ENCODE results near the gene NPW. TPM values are rescaled to one million over a fixed set of nuclear protein-coding genes. Genes with fewer than 3 reads are reported as not detected.

NPW gene
- total and polyA plus RNA-seq, 2 donors (not counting 3 experiments of a cell fraction or from before 2014, with no cell fraction given): 0.84 to 3.3 TPM

DNA sequence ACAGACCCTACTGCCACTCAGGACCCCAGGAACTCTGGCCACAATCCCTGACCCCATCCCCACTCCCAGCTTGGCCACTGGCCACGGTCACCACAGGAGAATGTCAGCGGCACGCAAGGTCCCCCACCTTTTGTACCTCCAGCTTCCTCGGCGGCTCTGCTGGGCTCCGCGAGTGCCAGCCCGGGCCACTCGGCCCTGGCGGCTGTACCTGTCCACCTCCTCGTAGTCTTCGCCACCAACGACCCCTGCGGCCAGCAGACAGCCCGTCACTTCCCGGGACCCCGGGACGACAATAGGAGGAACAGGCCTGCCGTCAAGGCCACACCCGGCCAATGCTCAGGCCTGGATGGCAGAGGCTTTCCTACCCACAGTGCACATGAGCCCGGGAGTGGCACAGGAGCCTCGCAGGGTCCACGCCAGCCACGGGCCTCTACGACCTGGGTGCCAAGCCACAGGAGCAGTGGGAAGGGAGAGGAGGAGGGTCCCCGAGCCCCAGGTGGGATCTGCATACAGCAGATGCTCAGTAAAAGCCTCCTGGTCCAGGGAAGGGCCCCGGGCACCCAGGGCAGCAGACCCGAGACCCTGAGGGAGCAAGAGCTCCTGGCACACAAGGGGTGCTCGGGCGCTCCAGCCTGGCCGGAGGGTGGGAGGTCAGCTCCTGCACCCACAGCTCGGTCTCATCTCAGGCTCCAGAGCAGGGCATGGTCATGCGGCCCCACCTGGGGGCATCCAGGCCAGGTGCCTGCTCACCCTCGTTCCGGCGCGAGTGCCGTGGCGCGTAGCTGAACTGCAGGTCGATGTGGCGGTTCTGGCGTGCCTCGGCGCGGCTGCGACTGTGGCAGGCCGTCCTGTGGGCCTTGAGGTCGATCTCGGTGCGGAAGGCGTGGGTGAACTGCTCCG, 17.9 kb upstream of the NPW start:
- peaks cover 0 to 50% of the 10 kb centered on the region in 2 experiments for H3K36me3 ChIP-seq (ENCODE audit: control insufficient read depth in 2 of 2, extremely low read depth in 1 of 2, insufficient read depth in 2 of 2, low read length in 2 of 2)
- no peak overlapping the region for H2AFZ ChIP-seq (ENCODE audit: low read depth, low read length)
- dilution Hi-C loops (cut with MboI; ENCODE audit: extremely low pct_ligation_motif_present, low sequenced_read_pairs) (no loop called here), intact Hi-C loops (cut with micrococcal nuclease) (no loop called here)
- no peak overlapping the region for H3K4me3 ChIP-seq (replicated peaks in 1 of 3; ENCODE audit: insufficient read depth in 1 of 3, low read depth in 1 of 3, low read length in 3 of 3)
- no peaks in the 10 kb centered on the region for H4K20me1 ChIP-seq (replicated peaks; ENCODE audit: control insufficient read depth, extremely low read depth, insufficient read depth, low read length)
- TF ChIP-seq POLR2A (IDR thresholded peaks at IDR 0.05; ENCODE audit: low read depth, low read length) (no peak), POLR2AphosphoS5 (IDR thresholded peaks at IDR 0.05; ENCODE audit: insufficient read depth, low read depth, low read length) (no peak), GATA2 (IDR thresholded peaks at IDR 0.05; ENCODE audit: insufficient read depth, insufficient read length, low read depth, low read length) (no peak), FOS (IDR thresholded peaks at IDR 0.05; ENCODE audit: borderline replicate concordance, insufficient read depth, low read length) (no peak), MYC (IDR thresholded peaks at IDR 0.05; ENCODE audit: low read depth, low read length) (no peak), JUN (IDR thresholded peaks at IDR 0.05; ENCODE audit: borderline replicate concordance, insufficient read depth, insufficient read length, low read depth) (no peak), EZH2 (IDR thresholded peaks at IDR 0.05; ENCODE audit: borderline replicate concordance, low read depth, low read length, severe bottlenecking) (no peak)
- TF ChIP-seq, protein P1, sequence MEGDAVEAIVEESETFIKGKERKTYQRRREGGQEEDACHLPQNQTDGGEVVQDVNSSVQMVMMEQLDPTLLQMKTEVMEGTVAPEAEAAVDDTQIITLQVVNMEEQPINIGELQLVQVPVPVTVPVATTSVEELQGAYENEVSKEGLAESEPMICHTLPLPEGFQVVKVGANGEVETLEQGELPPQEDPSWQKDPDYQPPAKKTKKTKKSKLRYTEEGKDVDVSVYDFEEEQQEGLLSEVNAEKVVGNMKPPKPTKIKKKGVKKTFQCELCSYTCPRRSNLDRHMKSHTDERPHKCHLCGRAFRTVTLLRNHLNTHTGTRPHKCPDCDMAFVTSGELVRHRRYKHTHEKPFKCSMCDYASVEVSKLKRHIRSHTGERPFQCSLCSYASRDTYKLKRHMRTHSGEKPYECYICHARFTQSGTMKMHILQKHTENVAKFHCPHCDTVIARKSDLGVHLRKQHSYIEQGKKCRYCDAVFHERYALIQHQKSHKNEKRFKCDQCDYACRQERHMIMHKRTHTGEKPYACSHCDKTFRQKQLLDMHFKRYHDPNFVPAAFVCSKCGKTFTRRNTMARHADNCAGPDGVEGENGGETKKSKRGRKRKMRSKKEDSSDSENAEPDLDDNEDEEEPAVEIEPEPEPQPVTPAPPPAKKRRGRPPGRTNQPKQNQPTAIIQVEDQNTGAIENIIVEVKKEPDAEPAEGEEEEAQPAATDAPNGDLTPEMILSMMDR (IDR thresholded peaks at IDR 0.05; ENCODE audit: extremely low read depth in 1 of 2, insufficient read depth in 1 of 2, low read depth in 1 of 2, low read length in 2 of 2): no peak
- TF ChIP-seq, protein P2, sequence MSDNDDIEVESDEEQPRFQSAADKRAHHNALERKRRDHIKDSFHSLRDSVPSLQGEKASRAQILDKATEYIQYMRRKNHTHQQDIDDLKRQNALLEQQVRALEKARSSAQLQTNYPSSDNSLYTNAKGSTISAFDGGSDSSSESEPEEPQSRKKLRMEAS (IDR thresholded peaks at IDR 0.05; ENCODE audit: insufficient read depth, insufficient read length): no peak
- H3K9me1 ChIP-seq (replicated peaks; ENCODE audit: control insufficient read depth, extremely low read depth, insufficient read depth, low read length): no peaks in the 10 kb centered on the region
- H3K4me1 ChIP-seq (ENCODE audit: control insufficient read depth, extremely low read depth, insufficient read depth, low read length): peaks cover 22% of the 10 kb centered on the region
- H3K9me3 ChIP-seq (replicated peaks; ENCODE audit: control insufficient read depth, insufficient read depth, low read length): no peaks in the 10 kb centered on the region
- ChIA-PET CTCF (interaction anchor here (0.6 to 3.1 kb wide), 3 partner anchors 9 to 139 kb away, joined by 5 to 23 read pairs (median 12); no protein-coding TSS in a partner anchor), POLR2A (no interaction called here)
- no peaks in the 10 kb centered on the region for H3K27me3 ChIP-seq (ENCODE audit: control insufficient read depth in 2 of 2, insufficient read depth in 2 of 2, low read length in 2 of 2)
- FAIRE-seq: no peak
- H3K27ac ChIP-seq (ENCODE audit: insufficient read depth, low read depth, low read length): no peak overlapping the region
- no peak overlapping the region for H3K9ac ChIP-seq (replicated peaks; ENCODE audit: extremely low read depth, insufficient read depth, low read length)
- H3K4me2 ChIP-seq (ENCODE audit: insufficient read depth, low read length): no peak overlapping the region
- H3K79me2 ChIP-seq (ENCODE audit: control insufficient read depth, insufficient read depth, low read length): peaks cover 41% of the 10 kb centered on the region
- DNase-seq (ENCODE audit: low read depth, low spot score): no peak
- BruUV-seq (replicated peaks): no TSS peak
